ENCODE data around the gene DOCK2. TPM values are rescaled to one million over a fixed set of nuclear protein-coding genes. Genes with fewer than 3 reads are reported as not detected.

Gene DOCK2
- polyA plus RNA-seq, 3 donors: 57.5 to 178 (median 115) TPM

GRCh38 chr5:170034231-170034630 is 397.2 kb downstream of the DOCK2 start:
- Histone ChIP-seq H3K4me1 (ENCODE audit: control insufficient read depth in 1 of 2, insufficient read depth in 2 of 2, low read length in 2 of 2) (no peaks in the 10 kb centered on the region), H2AFZ (ENCODE audit: insufficient read depth, low read depth, low read length, poor library complexity, severe bottlenecking) (no peak overlapping the region), H3K27ac (ENCODE audit: low read depth in 1 of 2, low read length in 2 of 2) (no peak overlapping the region), H3K9ac (ENCODE audit: insufficient read depth, low read length, poor library complexity, severe bottlenecking) (no peak overlapping the region), H3K9me3 (replicated peaks in 1 of 2; ENCODE audit: control insufficient read depth in 1 of 2, insufficient read depth in 1 of 2, low read length in 2 of 2) (no peaks in the 10 kb centered on the region), H4K20me1 (ENCODE audit: insufficient read depth, low read length) (peaks cover 45% of the 10 kb centered on the region), H3K36me3 (replicated peaks in 1 of 2; ENCODE audit: control insufficient read depth in 1 of 2, insufficient read depth in 2 of 2, low read length in 2 of 2) (peaks cover 83 to 98% of the 10 kb centered on the region in 2 donors), H3K79me2 (ENCODE audit: insufficient read depth, low read length) (no peaks in the 10 kb centered on the region), H3K4me2 (replicated peaks; ENCODE audit: extremely low read depth, low read length, poor library complexity, severe bottlenecking) (no peak overlapping the region), H3K4me3 (replicated peaks in 1 of 3; ENCODE audit: low read depth in 2 of 3, low read length in 3 of 3) (no peak overlapping the region), H3K27me3 (ENCODE audit: control insufficient read depth in 2 of 2, insufficient read depth in 2 of 2, low read length in 2 of 2) (no peaks in the 10 kb centered on the region)
- Mint-ChIP-seq H3K27ac (no peak overlapping the region), H3K4me3 (no peak overlapping the region), H3K4me1 (no peaks in the 10 kb centered on the region), H3K27me3 (ENCODE audit: low read depth in 3 of 3) (no peaks in the 10 kb centered on the region), H3K9me3 (no peaks in the 10 kb centered on the region), H3K36me3 (peaks cover 90 to 93% of the 10 kb centered on the region in 2 donors)
- TF ChIP-seq CTCF (IDR thresholded peaks at IDR 0.05): no peak
- no peak for DNase-seq
- 97% methylated on average over 10 of the region's 10 CpGs for WGBS (ENCODE audit: insufficient coverage)
- intact Hi-C loops (cut with micrococcal nuclease): no loop called here

- H3K4me3 Mint-ChIP-seq: no peak overlapping the region
- no peaks in the 10 kb centered on the region for H3K79me2 ChIP-seq (ENCODE audit: insufficient read depth, low read length)
- 100% methylated on average over 1 of the region's 7 CpGs for WGBS (ENCODE audit: insufficient coverage)
- no peaks in the 10 kb centered on the region for H3K27me3 ChIP-seq (ENCODE audit: control insufficient read depth in 2 of 2, insufficient read depth in 2 of 2, low read length in 2 of 2)
- no peak overlapping the region for H3K9ac ChIP-seq (ENCODE audit: insufficient read depth, low read length, poor library complexity, severe bottlenecking)
- H3K36me3 ChIP-seq (replicated peaks in 1 of 2; ENCODE audit: control insufficient read depth in 1 of 2, insufficient read depth in 2 of 2, low read length in 2 of 2): peaks cover 92 to 99% of the 10 kb centered on the region in 2 donors
- H3K9me3 Mint-ChIP-seq: peaks cover 0 to 3% (median 0%) of the 10 kb centered on the region in 7 donors
- TF ChIP-seq CTCF (IDR thresholded peaks at IDR 0.05): no peak
- H3K9me3 ChIP-seq (replicated peaks in 1 of 2; ENCODE audit: control insufficient read depth in 1 of 2, insufficient read depth in 1 of 2, low read length in 2 of 2): no peaks in the 10 kb centered on the region
- peaks cover 0 to 2% (median 1%) of the 10 kb centered on the region in 3 donors for H3K27me3 Mint-ChIP-seq (ENCODE audit: low read depth in 3 of 3)
- no peak overlapping the region for H3K27ac ChIP-seq (ENCODE audit: low read depth in 1 of 2, low read length in 2 of 2)
- H3K36me3 Mint-ChIP-seq: peaks cover 90 to 93% of the 10 kb centered on the region in 2 donors
- no peaks in the 10 kb centered on the region for H3K4me1 Mint-ChIP-seq
- intact Hi-C loops (cut with micrococcal nuclease): no loop called here
- H3K27ac Mint-ChIP-seq: no peak overlapping the region
- peaks cover 26% of the 10 kb centered on the region for H4K20me1 ChIP-seq (ENCODE audit: insufficient read depth, low read length)
- no peak overlapping the region for H3K4me2 ChIP-seq (replicated peaks; ENCODE audit: extremely low read depth, low read length, poor library complexity, severe bottlenecking)
- H3K4me1 ChIP-seq (ENCODE audit: control insufficient read depth in 1 of 2, insufficient read depth in 2 of 2, low read length in 2 of 2): no peaks in the 10 kb centered on the region
- H2AFZ ChIP-seq (ENCODE audit: insufficient read depth, low read depth, low read length, poor library complexity, severe bottlenecking): no peak overlapping the region
- no peak overlapping the region for H3K4me3 ChIP-seq (replicated peaks in 1 of 3; ENCODE audit: low read depth in 2 of 3, low read length in 3 of 3)
- no peak for DNase-seq
Observed at GRCh38 chr5:170038241-170038640, 401.2 kb downstream of the DOCK2 start.

Measured in CD14-positive monocyte (primary cell).